Tibial nerve (tissue), 4 donors: ENCODE data around the gene PHACTR1. TPM values are rescaled to one million over a fixed set of nuclear protein-coding genes. Genes with fewer than 3 reads are reported as not detected.
A peak's percentile ranks its signal among the peaks of the same experiment; 100 is the strongest.

Experiments
- DNase-seq, 2 donors: peaks; one replicate each; pipeline ENCODE4 v3.0.0-alpha.2; 2019; ENCODE audit warnings: low spot score in 2 of 2
- H3K27ac ChIP-seq, 4 donors: fragments of 200-600 bp; sonication (generic) in 3 of 4; one replicate each; pipeline ENCODE4 v1.5.1; 2017 to 2019; ENCODE audit warnings: mild to moderate bottlenecking in 1 of 4
- H3K27me3 ChIP-seq, 2 donors: fragments of 200-600 bp; sonication (generic) in 1 of 2; one replicate each; pipeline versions ENCODE4 v1.5.1 to v1.6.0; 2017 to 2019
- H3K36me3 ChIP-seq, 3 donors: fragments of 200-600 bp; sonication (generic); one replicate each; pipeline ENCODE4 v1.5.1; 2018 to 2019
- H3K4me1 ChIP-seq, 4 donors: fragments of 200-600 bp; sonication (generic) in 3 of 4; one replicate each; pipeline ENCODE4 v1.5.1; 2017 to 2019
- H3K4me3 ChIP-seq, 4 donors: fragments of 200-600 bp; sonication (generic) in 3 of 4; one replicate each; pipeline ENCODE4 v1.5.1; 2017 to 2019; ENCODE audit warnings: mild to moderate bottlenecking in 1 of 4, moderate library complexity in 1 of 4
- H3K9me3 ChIP-seq, 4 donors: fragments of 200-600 bp; sonication (generic) in 3 of 4; one replicate each; pipeline ENCODE4 v1.5.1; 2017 to 2019
- CTCF ChIP-seq, 5 experiments: fragments of 200-600 bp in 3 of 5; fragments of 450-650 bp in 2 of 5; sonication (generic) in 3 of 5; IDR thresholded peaks; one replicate each; pipeline ENCODE4 v1.5.1; 2016 to 2019; ENCODE audit warnings: antibody characterized with exemption in 5 of 5, mild to moderate bottlenecking in 3 of 5, moderate library complexity in 2 of 5
- EP300 ChIP-seq, 2 donors: sonication (generic); formaldehyde crosslinking; IDR thresholded peaks; one replicate each; pipeline ENCODE4 v1.6.1; 2017; ENCODE audit warnings: antibody characterized with exemption in 2 of 2, mild to moderate bottlenecking in 1 of 2
- POLR2A ChIP-seq, 2 donors: fragments of 450-650 bp; IDR thresholded peaks; one replicate each; pipeline ENCODE4 v1.6.1; 2017; ENCODE audit warnings: antibody characterized with exemption in 2 of 2, mild to moderate bottlenecking in 2 of 2, moderate library complexity in 2 of 2
- WGBS, 2 donors: methylation state at CpG; one replicate each; pipeline ENCODE4 v1.1.5; 2018; 5-methylcytosine and 5-hydroxymethylcytosine counted together
- total RNA-seq, 4 donors: library from RNA; depleted of rRNA; stranded (reverse); fragments of >200 nt; gene quantifications; one replicate each; pipeline ENCODE4 v1.1.0, GENCODE V29; 2016

The PHACTR1 gene
- total RNA-seq, 4 donors from 2014 or later = 1.5 to 2.7 (median 1.6) TPM

- 26 to 44% methylated on average over 7 of the region's 7 CpGs for WGBS, 2 donors
- Histone ChIP-seq H3K4me3 (no peak overlapping the region), H3K27me3 (no peaks in the 10 kb centered on the region), H3K36me3 (peaks cover 0 to 55% (median 5%) of the 10 kb centered on the region in 3 donors), H3K4me1 (peaks cover 0 to 41% (median 24%) of the 10 kb centered on the region in 4 donors), H3K27ac (peak overlapping the region; percentile 52 to 91 (median 84)), H3K9me3 (no peaks in the 10 kb centered on the region)
- DNase-seq = no peak
- TF ChIP-seq EP300 (IDR thresholded peaks at IDR 0.05) (no peak), CTCF (IDR thresholded peaks at IDR 0.05) (no peak), POLR2A (IDR thresholded peaks at IDR 0.05) (no peak)
These were observed 585.7 kb downstream of the PHACTR1 start for GRCh38 chr6:13302291-13302690.

GRCh38 chr6:13302751-13303667 is 586.4 kb downstream of the PHACTR1 start:
- H3K4me3 ChIP-seq = peak overlapping the region in 2 of 4 donors; percentile 8 to 9

GRCh38 chr6:13303668-13304017 is 587.1 kb downstream of the PHACTR1 start:
- H3K36me3 ChIP-seq = peaks cover 0 to 55% (median 5%) of the 10 kb centered on the region in 3 donors
- peak overlapping the region in 2 of 4 donors; percentile 8 to 9 for H3K4me3 ChIP-seq
- H3K27me3 ChIP-seq = no peaks in the 10 kb centered on the region
- H3K27ac ChIP-seq = peak overlapping the region; percentile 52 to 91 (median 84)
- H3K9me3 ChIP-seq = no peaks in the 10 kb centered on the region
- TF ChIP-seq POLR2A (IDR thresholded peaks at IDR 0.05) = no peak
- no peak for TF ChIP-seq CTCF (IDR thresholded peaks at IDR 0.05)
- TF ChIP-seq EP300 (IDR thresholded peaks at IDR 0.05) = no peak
- DNase-seq = peak; percentile 57 to 70
- H3K4me1 ChIP-seq = peaks cover 0 to 43% (median 24%) of the 10 kb centered on the region in 4 donors
- 21 to 22% methylated on average over 7 of the region's 7 CpGs for WGBS, 2 donors

More at GRCh38 chr6:13302751-13303667, 586.4 kb downstream of the PHACTR1 start:
- Histone ChIP-seq H3K4me1 (peaks cover 0 to 41% (median 24%) of the 10 kb centered on the region in 4 donors), H3K9me3 (no peaks in the 10 kb centered on the region), H3K36me3 (peaks cover 0 to 55% (median 5%) of the 10 kb centered on the region in 3 donors), H3K27me3 (no peaks in the 10 kb centered on the region), H3K27ac (peak overlapping the region; percentile 52 to 91 (median 84))
- 29 to 40% methylated on average over 17 of the region's 17 CpGs for WGBS, 2 donors
- TF ChIP-seq POLR2A (IDR thresholded peaks at IDR 0.05) (no peak), EP300 (IDR thresholded peaks at IDR 0.05) (peak; percentile 95 to 97), CTCF (IDR thresholded peaks at IDR 0.05) (peak in 1 of 5 experiments; percentile 18)
- peak in 1 of 2 donors; percentile 80 for DNase-seq

GRCh38 chr6:13304101-13304500 is 587.5 kb downstream of the PHACTR1 start:
- Histone ChIP-seq H3K9me3 (no peaks in the 10 kb centered on the region), H3K36me3 (peaks cover 0 to 53% (median 5%) of the 10 kb centered on the region in 3 donors), H3K27me3 (no peaks in the 10 kb centered on the region), H3K4me3 (no peak overlapping the region), H3K4me1 (peaks cover 0 to 43% (median 24%) of the 10 kb centered on the region in 4 donors), H3K27ac (peak overlapping the region; percentile 38 to 91 (median 84))
- TF ChIP-seq EP300 (IDR thresholded peaks at IDR 0.05) = no peak
- no peak for TF ChIP-seq CTCF (IDR thresholded peaks at IDR 0.05)
- no peak for TF ChIP-seq POLR2A (IDR thresholded peaks at IDR 0.05)
- 52 to 60% methylated on average over 6 of the region's 6 CpGs for WGBS, 2 donors
- DNase-seq = no peak
